ENCODE measurements around the gene KLF9.
"Not testable (repeated sequence)": the region's sequence is repeated elsewhere in the genome, so short reads cannot be mapped to it uniquely, and the experiment has no call there.

KLF9 gene

GRCh38 chr9:70405808-70406433 lies 8.5 kb downstream of the KLF9 start:
- no peak for DNase-seq (ENCODE audit: low read depth in 2 of 2)

GRCh38 chr9:70404261-70404660 lies 10.2 kb downstream of the KLF9 start:
- no peak for DNase-seq (ENCODE audit: low read depth in 2 of 2)

GRCh38 chr9:70403618-70404025 lies 10.8 kb downstream of the KLF9 start:
- DNase-seq (ENCODE audit: low read depth in 2 of 2), result no peak

- no peak for DNase-seq (ENCODE audit: low read depth in 2 of 2)
These were observed 11.3 kb downstream of the KLF9 start for GRCh38 chr9:70403166-70403565.

GRCh38 chr9:70402213-70402612 lies 12.2 kb downstream of the KLF9 start:
- DNase-seq (ENCODE audit: low read depth in 2 of 2), result no peak

GRCh38 chr9:70401241-70401640 lies 13.2 kb downstream of the KLF9 start:
- not testable (repeated sequence) for DNase-seq (ENCODE audit: low read depth in 2 of 2)

- no peak for DNase-seq (ENCODE audit: low read depth in 2 of 2)
These were observed 14.2 kb downstream of the KLF9 start for GRCh38 chr9:70400107-70400892.

- no peak for DNase-seq (ENCODE audit: low read depth in 2 of 2)
These were observed 15.3 kb downstream of the KLF9 start for GRCh38 chr9:70399141-70399540.

GRCh38 chr9:70398145-70398556 lies 16.3 kb downstream of the KLF9 start:
- no peak for DNase-seq (ENCODE audit: low read depth in 2 of 2)

- no peak for DNase-seq (ENCODE audit: low read depth in 2 of 2)
These were observed 18.8 kb downstream of the KLF9 start for GRCh38 chr9:70395652-70396051.

GRCh38 chr9:70392850-70393249 lies 21.6 kb downstream of the KLF9 start:
- DNase-seq (ENCODE audit: low read depth in 2 of 2), result no peak

- no peak for DNase-seq (ENCODE audit: low read depth in 2 of 2)
These were observed 22.3 kb downstream of the KLF9 start for GRCh38 chr9:70392189-70392588.

- no peak for DNase-seq (ENCODE audit: low read depth in 2 of 2)
These were observed 23.5 kb downstream of the KLF9 start for GRCh38 chr9:70390933-70391341.

- no peak for DNase-seq (ENCODE audit: low read depth in 2 of 2)
These were observed 24.7 kb downstream of the KLF9 start for GRCh38 chr9:70389621-70390266.

GRCh38 chr9:70389188-70389587 lies 25.3 kb downstream of the KLF9 start:
- no peak for DNase-seq (ENCODE audit: low read depth in 2 of 2)

- DNase-seq (ENCODE audit: low read depth in 2 of 2), result no peak
These were observed 26.8 kb downstream of the KLF9 start for GRCh38 chr9:70387663-70388062.

- no peak for DNase-seq (ENCODE audit: low read depth in 2 of 2)
These were observed 29.0 kb downstream of the KLF9 start for GRCh38 chr9:70385426-70385825.

GRCh38 chr9:70382709-70383605 lies 31.5 kb downstream of the KLF9 start:
- DNase-seq (ENCODE audit: low read depth in 2 of 2), result no peak

- DNase-seq (ENCODE audit: low read depth in 2 of 2), result no peak
These were observed 32.3 kb downstream of the KLF9 start for GRCh38 chr9:70382046-70382708.

- DNase-seq (ENCODE audit: low read depth in 2 of 2), result no peak
These were observed 39.4 kb downstream of the KLF9 start for GRCh38 chr9:70374962-70375618.

Data from activated CD4-positive, alpha-beta T cell treated with anti-CD3 and anti-CD28 coated beads for 24 hours (primary cell).